NB4 (cell line): ENCODE measurements around the gene ZNF81.
"Not testable (repeated sequence)": the region's sequence is repeated elsewhere in the genome, so short reads cannot be mapped to it uniquely, and the experiment has no call there.

ENCODE experiments used
- DNase-seq: peaks from one replicate; pipeline ENCODE4 v3.0.0; 2010; ENCODE audit warnings: low read depth
- H3K4me3 ChIP-seq: one replicate; pipeline ENCODE4 v1.5.1; 2011; ENCODE audit warnings: mild to moderate bottlenecking, low read depth, low read length, moderate library complexity
- MAX ChIP-seq: IDR thresholded peaks from 2 replicates; pipeline ENCODE4 v1.6.1; 2011; ENCODE audit warnings: low read depth, low read length
- MYC ChIP-seq: IDR thresholded peaks from 2 replicates; pipeline ENCODE4 v1.6.1; 2011; ENCODE audit warnings: low read depth, low read length
- POLR2A ChIP-seq: IDR thresholded peaks from 2 replicates; pipeline ENCODE4 v1.6.1; 2011; ENCODE audit warnings: mild to moderate bottlenecking; ENCODE audit not compliant: insufficient read length; ENCODE audit errors: extremely low read depth
- TF ChIP-seq, protein P1 (sequence below): IDR thresholded peaks from one replicate; pipeline ENCODE4 v1.5.1; 2012; ENCODE audit warnings: low read depth, low read length

ZNF81 gene

DNA sequence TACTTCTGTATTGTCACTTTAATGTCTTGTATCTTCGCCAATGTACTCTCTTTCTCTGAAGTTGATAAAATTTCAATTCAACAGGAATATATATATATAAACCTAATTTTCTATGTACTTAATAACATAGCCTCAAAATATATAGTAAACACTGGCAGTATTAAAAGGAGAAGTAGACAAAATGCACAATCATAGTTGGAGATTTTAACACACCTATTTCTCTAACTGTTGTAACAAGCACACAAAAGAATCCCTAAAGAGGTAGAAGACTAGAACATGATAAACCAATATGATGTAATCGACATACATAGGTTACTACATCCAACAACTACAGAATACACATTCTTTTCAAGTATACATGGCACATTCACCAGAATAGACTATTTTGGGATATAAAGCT is 65.5 kb downstream of the ZNF81 start:
- DNase-seq, result peak; percentile 3
- TF ChIP-seq, protein P1, sequence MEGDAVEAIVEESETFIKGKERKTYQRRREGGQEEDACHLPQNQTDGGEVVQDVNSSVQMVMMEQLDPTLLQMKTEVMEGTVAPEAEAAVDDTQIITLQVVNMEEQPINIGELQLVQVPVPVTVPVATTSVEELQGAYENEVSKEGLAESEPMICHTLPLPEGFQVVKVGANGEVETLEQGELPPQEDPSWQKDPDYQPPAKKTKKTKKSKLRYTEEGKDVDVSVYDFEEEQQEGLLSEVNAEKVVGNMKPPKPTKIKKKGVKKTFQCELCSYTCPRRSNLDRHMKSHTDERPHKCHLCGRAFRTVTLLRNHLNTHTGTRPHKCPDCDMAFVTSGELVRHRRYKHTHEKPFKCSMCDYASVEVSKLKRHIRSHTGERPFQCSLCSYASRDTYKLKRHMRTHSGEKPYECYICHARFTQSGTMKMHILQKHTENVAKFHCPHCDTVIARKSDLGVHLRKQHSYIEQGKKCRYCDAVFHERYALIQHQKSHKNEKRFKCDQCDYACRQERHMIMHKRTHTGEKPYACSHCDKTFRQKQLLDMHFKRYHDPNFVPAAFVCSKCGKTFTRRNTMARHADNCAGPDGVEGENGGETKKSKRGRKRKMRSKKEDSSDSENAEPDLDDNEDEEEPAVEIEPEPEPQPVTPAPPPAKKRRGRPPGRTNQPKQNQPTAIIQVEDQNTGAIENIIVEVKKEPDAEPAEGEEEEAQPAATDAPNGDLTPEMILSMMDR, result no peak
- TF ChIP-seq MYC, result no peak
- no peak for TF ChIP-seq MAX
- no peak for TF ChIP-seq POLR2A
- H3K4me3 ChIP-seq, result no peak overlapping the region

GRCh38 chrX:47915886-47916493 is 79.3 kb downstream of the ZNF81 start:
- H3K4me3 ChIP-seq, result no peak overlapping the region
- DNase-seq, result no peak
- TF ChIP-seq MAX, result no peak

DNA sequence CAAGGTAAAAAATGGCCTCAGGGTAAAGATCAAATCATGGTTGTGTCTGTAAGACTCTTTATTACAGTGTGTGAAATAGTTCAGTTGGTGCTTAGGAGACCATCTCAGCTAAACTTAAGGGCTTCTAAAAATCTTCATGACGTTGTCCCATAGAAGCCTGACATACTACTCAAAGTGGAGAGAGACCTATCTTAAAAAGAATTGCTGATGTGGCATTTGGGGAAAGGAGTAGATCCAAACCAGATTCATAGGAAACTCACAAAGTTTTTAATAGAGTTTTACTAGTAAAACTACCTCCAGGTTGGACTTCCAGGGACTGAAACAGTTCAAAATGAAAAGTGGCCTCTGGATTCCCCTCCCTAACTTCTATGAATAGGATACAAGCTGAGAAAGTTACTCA is 81.6 kb downstream of the ZNF81 start:
- H3K4me3 ChIP-seq, result no peak overlapping the region
- no peak for DNase-seq
- TF ChIP-seq POLR2A (no peak), MYC (no peak), MAX (no peak)

DNA sequence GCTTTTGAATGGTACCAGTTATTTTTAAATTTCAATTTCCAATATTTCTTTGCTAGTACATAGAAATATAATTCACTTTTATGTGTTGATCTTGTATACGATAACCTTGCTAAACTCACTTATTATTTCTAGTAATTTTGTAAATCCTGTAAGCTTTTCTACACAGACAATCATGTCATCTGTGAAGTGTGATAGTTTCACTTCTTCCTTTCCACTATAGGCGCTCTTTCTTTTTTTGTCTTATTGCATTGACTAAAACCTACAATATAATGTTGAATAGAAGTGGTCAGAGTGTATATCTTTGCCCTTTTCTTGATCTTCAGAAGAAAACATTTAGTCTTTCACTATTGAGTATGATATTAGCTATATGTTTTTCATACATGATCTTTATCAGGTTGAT is 90.5 kb downstream of the ZNF81 start:
- no peak for DNase-seq
- H3K4me3 ChIP-seq, result no peak overlapping the region
- TF ChIP-seq MYC (no peak), MAX (no peak), POLR2A (no peak)
- TF ChIP-seq, protein P1, result no peak

- not testable (repeated sequence) for H3K4me3 ChIP-seq, DNase-seq
Measured at GRCh38 chrX:47931970-47932369, 95.3 kb downstream of the ZNF81 start.

GRCh38 chrX:47933946-47934345 is 97.2 kb downstream of the ZNF81 start:
- TF ChIP-seq, protein P1, result no peak
- no peak for TF ChIP-seq POLR2A
- TF ChIP-seq MAX, result no peak
- no peak for TF ChIP-seq MYC
- H3K4me3 ChIP-seq, result no peak overlapping the region
- no peak for DNase-seq

DNA sequence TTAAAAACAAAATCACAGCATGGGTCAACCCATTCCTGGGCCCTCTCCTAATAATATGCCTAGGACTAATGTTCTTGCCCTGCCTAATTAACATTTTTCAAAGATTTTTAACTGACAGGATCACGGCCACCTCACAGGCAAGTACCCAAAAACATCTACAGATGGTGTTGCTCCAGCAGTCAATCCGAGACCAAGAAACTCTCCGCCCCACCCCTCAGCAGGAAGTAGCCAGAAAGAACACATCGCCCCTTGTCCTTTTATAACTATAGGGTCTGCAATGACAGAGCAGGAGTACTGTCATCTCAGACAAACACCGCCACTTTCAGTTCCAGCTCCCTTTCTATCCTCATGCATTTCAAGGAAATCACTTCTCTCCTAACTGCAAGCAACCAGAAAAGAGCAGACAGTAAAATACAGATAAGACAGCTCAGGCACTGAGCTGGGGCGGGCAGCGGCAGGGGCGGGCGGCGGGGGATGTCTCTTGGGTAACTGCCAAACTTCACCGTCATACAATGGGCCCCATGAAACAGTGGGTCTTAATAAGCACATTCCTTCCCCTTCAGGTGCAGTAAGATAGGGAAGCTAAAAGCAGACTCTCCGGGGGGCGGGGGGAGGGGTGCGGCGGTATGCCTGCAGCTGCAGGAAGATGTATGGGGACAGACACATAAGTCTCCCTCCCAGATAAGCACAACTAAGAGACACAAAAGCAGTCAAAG is 99.7 kb downstream of the ZNF81 start:
- TF ChIP-seq POLR2A (no peak), MYC (no peak), MAX (no peak)
- TF ChIP-seq, protein P1, result no peak
- no peak overlapping the region for H3K4me3 ChIP-seq
- DNase-seq, result no peak
